Duodenal mucosa (tissue), 2 donors: Measurements from ENCODE around the gene WNK4.

Source experiments
- H3K27ac ChIP-seq: one replicate; pipeline ENCODE4 v1.7.0; 2013; ENCODE audit warnings: low read depth, low read length
- H3K27me3 ChIP-seq, 2 donors: one replicate each; pipeline ENCODE4 v1.7.0; 2013; ENCODE audit warnings: low read length in 2 of 2, control low read depth in 1 of 2; ENCODE audit not compliant: insufficient read depth in 2 of 2, control insufficient read depth in 1 of 2
- H3K36me3 ChIP-seq, 2 donors: one replicate each; pipeline ENCODE4 v1.7.0; 2013; ENCODE audit warnings: low read length in 2 of 2, control low read depth in 1 of 2; ENCODE audit not compliant: insufficient read depth in 2 of 2, control insufficient read depth in 1 of 2
- H3K4me1 ChIP-seq, 2 donors: one replicate each; pipeline ENCODE4 v1.7.0; 2013; ENCODE audit warnings: low read length in 2 of 2, control low read depth in 1 of 2; ENCODE audit not compliant: insufficient read depth in 2 of 2, control insufficient read depth in 1 of 2
- H3K4me3 ChIP-seq, 2 donors: one replicate each; pipeline ENCODE4 v1.7.0; 2013; ENCODE audit warnings: low read length in 2 of 2, low read depth in 1 of 2
- H3K9ac ChIP-seq, 2 donors: one replicate each; pipeline ENCODE4 v1.7.0; 2013; ENCODE audit warnings: low read length in 2 of 2, low read depth in 1 of 2
- H3K9me3 ChIP-seq, 2 donors: one replicate each; pipeline ENCODE4 v1.7.0; 2013; ENCODE audit warnings: low read length in 2 of 2, control low read depth in 1 of 2; ENCODE audit not compliant: control insufficient read depth in 1 of 2

WNK4 gene

GRCh38 chr17:42814633-42815399, 34.4 kb downstream of the WNK4 start:
- Histone ChIP-seq H3K36me3 (peaks cover 53 to 85% of the 10 kb centered on the region in 2 donors), H3K4me3 (no peak overlapping the region), H3K27ac (no peak overlapping the region)

GRCh38 chr17:42817866-42818265, 37.5 kb downstream of the WNK4 start:
- H3K27ac ChIP-seq = no peak overlapping the region
- peaks cover 0 to 9% of the 10 kb centered on the region in 2 donors for H3K4me1 ChIP-seq
- H3K9ac ChIP-seq = no peak overlapping the region
- H3K27me3 ChIP-seq = no peaks in the 10 kb centered on the region
- no peak overlapping the region for H3K4me3 ChIP-seq
- no peaks in the 10 kb centered on the region for H3K9me3 ChIP-seq
- peaks cover 48 to 82% of the 10 kb centered on the region in 2 donors for H3K36me3 ChIP-seq

More at GRCh38 chr17:42814633-42815399, 34.4 kb downstream of the WNK4 start:
- no peak overlapping the region for H3K9ac ChIP-seq
- no peaks in the 10 kb centered on the region for H3K9me3 ChIP-seq
- H3K27me3 ChIP-seq = no peaks in the 10 kb centered on the region
- H3K4me1 ChIP-seq = peaks cover 0 to 7% of the 10 kb centered on the region in 2 donors

GRCh38 chr17:42818379-42818778, 38.0 kb downstream of the WNK4 start:
- Histone ChIP-seq H3K27ac (no peak overlapping the region), H3K27me3 (no peaks in the 10 kb centered on the region), H3K4me1 (peaks cover under 1 to 14% of the 10 kb centered on the region in 2 donors), H3K4me3 (no peak overlapping the region), H3K9me3 (no peaks in the 10 kb centered on the region), H3K9ac (no peak overlapping the region), H3K36me3 (peaks cover 48 to 79% of the 10 kb centered on the region in 2 donors)

- peaks cover 37 to 65% of the 10 kb centered on the region in 2 donors for H3K36me3 ChIP-seq
- H3K9ac ChIP-seq = no peak overlapping the region
- H3K27ac ChIP-seq = no peak overlapping the region
- H3K4me1 ChIP-seq = peaks cover 4 to 18% of the 10 kb centered on the region in 2 donors
- H3K9me3 ChIP-seq = no peaks in the 10 kb centered on the region
- H3K4me3 ChIP-seq = no peak overlapping the region
- no peaks in the 10 kb centered on the region for H3K27me3 ChIP-seq
Measured at GRCh38 chr17:42819939-42820535, 39.6 kb downstream of the WNK4 start.

DNA sequence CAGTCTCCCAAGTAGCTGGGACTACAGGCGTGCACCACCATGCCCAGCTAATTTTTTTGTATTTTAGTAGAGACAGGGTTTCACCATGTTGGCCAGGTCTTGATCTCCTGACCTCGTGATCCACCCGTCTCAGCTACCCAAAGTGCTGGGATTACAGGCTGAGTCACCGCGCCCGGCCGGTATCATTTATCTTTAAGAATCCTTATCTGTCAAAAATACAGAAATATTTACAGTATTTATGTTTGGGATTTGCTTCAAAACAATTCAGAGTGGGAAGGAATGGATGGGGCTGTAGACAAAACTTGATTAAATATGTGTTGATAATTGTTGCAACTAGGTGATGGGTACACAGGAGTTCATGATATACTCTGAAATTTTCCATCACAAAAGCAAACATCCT, 40.8 kb downstream of the WNK4 start:
- peaks cover 28 to 54% of the 10 kb centered on the region in 2 donors for H3K36me3 ChIP-seq
- no peaks in the 10 kb centered on the region for H3K27me3 ChIP-seq
- peaks cover 4 to 11% of the 10 kb centered on the region in 2 donors for H3K4me1 ChIP-seq
- no peaks in the 10 kb centered on the region for H3K9me3 ChIP-seq
- no peak overlapping the region for H3K9ac ChIP-seq
- H3K27ac ChIP-seq = no peak overlapping the region
- H3K4me3 ChIP-seq = no peak overlapping the region

DNA sequence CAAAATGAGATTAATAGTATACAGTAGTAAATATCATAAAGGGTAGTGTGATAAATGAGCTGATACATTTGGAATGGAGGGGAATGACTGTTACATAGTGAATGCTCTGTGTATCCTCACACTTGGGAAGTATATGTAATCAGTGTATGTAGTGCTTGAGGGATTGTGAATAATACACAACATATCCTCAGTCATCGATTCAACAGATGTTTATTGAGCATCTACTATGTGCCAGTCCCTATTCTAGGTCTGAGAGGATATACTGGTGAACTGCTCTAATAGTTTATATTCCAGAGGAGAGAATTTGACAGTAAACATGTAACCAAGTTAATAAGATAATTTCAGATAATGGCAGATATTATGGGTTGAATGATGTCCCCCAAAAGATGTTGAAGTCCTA, 47.1 kb downstream of the WNK4 start:
- H3K4me1 ChIP-seq = peaks cover 9 to 15% of the 10 kb centered on the region in 2 donors
- H3K4me3 ChIP-seq = no peak overlapping the region

GRCh38 chr17:42830971-42831370, 50.6 kb downstream of the WNK4 start:
- no peak overlapping the region for H3K9ac ChIP-seq
- H3K4me1 ChIP-seq = peaks cover 18 to 20% of the 10 kb centered on the region in 2 donors
- H3K4me3 ChIP-seq = no peak overlapping the region
- H3K36me3 ChIP-seq = peaks cover 0 to 8% of the 10 kb centered on the region in 2 donors
- H3K9me3 ChIP-seq = no peaks in the 10 kb centered on the region
- no peaks in the 10 kb centered on the region for H3K27me3 ChIP-seq
- no peak overlapping the region for H3K27ac ChIP-seq

More for the DNA sequence above, 47.1 kb downstream of the WNK4 start:
- Histone ChIP-seq H3K9me3 (no peaks in the 10 kb centered on the region), H3K27ac (no peak overlapping the region), H3K36me3 (no peaks in the 10 kb centered on the region), H3K27me3 (no peaks in the 10 kb centered on the region), H3K9ac (no peak overlapping the region)

DNA sequence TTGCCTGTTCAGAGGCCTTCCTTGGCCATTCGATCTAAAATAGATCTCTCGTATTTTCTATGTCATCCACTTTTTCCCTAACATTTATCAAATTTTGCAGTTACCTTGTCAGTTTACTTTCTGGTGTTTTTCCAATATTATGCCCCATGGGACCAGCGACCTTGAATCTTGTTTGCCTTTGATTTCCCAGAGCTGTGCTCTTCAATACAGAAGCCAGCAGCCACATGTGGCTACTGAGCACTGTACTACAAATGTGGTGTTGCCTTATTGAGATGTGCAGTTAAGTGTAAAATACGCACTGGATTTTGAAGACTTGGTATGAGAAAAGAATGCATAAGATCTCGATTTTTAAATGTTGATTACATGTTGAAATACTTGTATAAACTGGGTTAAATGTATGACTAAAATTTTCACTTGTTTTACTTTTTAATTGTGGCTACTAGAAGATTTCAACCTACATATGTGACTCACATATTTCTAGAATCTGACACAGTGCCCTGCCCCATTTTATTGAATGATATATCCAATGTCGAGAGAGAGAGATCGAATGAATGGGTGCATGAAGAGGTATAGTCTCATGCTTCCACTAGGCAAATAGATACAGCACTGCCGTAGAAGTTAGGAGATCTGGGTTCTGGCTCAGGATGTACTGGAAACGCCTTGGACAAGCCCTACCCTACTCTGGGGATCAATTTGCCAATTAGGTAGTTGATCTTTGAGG, 52.0 kb downstream of the WNK4 start:
- Histone ChIP-seq H3K27ac (peak overlapping the region; percentile 53), H3K27me3 (no peaks in the 10 kb centered on the region), H3K4me3 (peak overlapping the region; percentile 96 to 97), H3K4me1 (peaks cover 18 to 20% of the 10 kb centered on the region in 2 donors), H3K9ac (peak overlapping the region; percentile 84 to 88), H3K36me3 (peaks cover 0 to 18% of the 10 kb centered on the region in 2 donors), H3K9me3 (no peaks in the 10 kb centered on the region)

DNA sequence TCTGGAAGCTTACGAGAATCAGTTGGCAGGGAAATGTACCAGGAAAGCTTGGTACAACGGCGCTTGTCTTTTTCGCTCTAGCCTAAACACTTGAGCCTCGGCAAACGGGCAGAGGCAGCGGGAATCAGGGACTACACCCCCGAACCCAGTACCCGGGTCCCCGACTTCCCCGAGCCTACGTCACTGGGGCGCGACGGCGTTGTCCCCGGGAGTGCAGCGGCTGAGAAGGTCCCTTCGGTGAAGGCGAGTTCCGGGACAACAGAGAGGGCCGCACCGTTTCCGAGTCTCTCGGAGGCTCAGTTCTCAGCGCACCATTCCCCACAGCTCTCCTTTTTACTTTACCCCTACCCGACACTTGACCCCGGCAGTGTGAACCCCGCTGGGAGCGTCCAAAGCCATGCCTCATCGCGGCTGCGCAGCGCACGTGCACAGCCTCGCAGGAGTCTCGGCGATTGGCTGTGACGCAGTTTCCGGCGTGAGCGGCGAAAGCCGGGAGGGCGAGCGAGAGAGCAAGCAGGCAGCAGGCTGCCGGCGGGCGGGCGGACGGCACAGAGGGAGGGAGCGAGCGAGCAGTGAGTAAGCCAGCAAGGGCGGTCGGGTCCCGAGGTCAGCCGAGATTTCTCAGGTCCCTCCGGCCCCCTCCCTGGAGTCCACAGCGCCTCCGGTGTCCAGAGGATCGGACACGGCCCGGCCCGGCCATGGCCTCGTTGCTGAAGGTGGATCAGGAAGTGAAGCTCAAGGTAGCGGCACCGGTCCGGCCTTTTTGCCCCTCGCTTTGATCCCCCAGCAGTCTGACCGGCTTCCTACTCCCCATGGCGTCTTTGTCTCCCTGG, 52.7 kb downstream of the WNK4 start, which contains the start of gene PSME3:
Gene PSME3, plus strand, starts transcription at position 464 of the 833 bp plus-strand sequence. Its CDS starts 235 bp downstream, at position 699.
- H3K4me1 ChIP-seq = peaks cover 18 to 20% of the 10 kb centered on the region in 2 donors
- H3K4me3 ChIP-seq = peak within 1 kb of the TSS; percentile 96 to 97

More for the DNA sequence above, 52.7 kb downstream of the WNK4 start, which contains the start of gene PSME3:
- Histone ChIP-seq H3K36me3 (peaks cover 7 to 26% of the 10 kb centered on the region in 2 donors), H3K27me3 (no peaks in the 10 kb centered on the region), H3K27ac (peak within 1 kb of the TSS; percentile 53), H3K9ac (peak within 1 kb of the TSS; percentile 84 to 88), H3K9me3 (no peaks in the 10 kb centered on the region)
